ENCODE data around the gene SLC25A42.
"Not testable (repeated sequence)": the region's sequence is repeated elsewhere in the genome, so short reads cannot be mapped to it uniquely, and the experiment has no call there.

SLC25A42 gene

GRCh38 chr19:19071897-19072296 is 8.1 kb downstream of the SLC25A42 start:
- no peak for DNase-seq

- no peak for DNase-seq
Measured at GRCh38 chr19:19074196-19074882, 10.5 kb downstream of the SLC25A42 start.

- no peak for DNase-seq
Measured at GRCh38 chr19:19075126-19075525, 11.3 kb downstream of the SLC25A42 start.

- no peak for DNase-seq
Measured at GRCh38 chr19:19076476-19076875, 12.7 kb downstream of the SLC25A42 start.

GRCh38 chr19:19077103-19077502 is 13.3 kb downstream of the SLC25A42 start:
- DNase-seq = no peak

- no peak for DNase-seq
Measured at GRCh38 chr19:19078801-19079200, 15.0 kb downstream of the SLC25A42 start.

GRCh38 chr19:19079571-19079970 is 15.8 kb downstream of the SLC25A42 start:
- DNase-seq = no peak

GRCh38 chr19:19081642-19082151 is 17.9 kb downstream of the SLC25A42 start:
- no peak for DNase-seq

- no peak for DNase-seq
Measured at GRCh38 chr19:19083413-19084178, 19.8 kb downstream of the SLC25A42 start.

GRCh38 chr19:19087676-19088075 is 23.9 kb downstream of the SLC25A42 start:
- DNase-seq = no peak

GRCh38 chr19:19094513-19094912 is 30.7 kb downstream of the SLC25A42 start:
- no peak for DNase-seq

- no peak for DNase-seq
Measured at GRCh38 chr19:19095691-19096090, 31.9 kb downstream of the SLC25A42 start.

- DNase-seq = no peak
Measured at GRCh38 chr19:19096641-19097627, 33.1 kb downstream of the SLC25A42 start.

- no peak for DNase-seq
Measured at GRCh38 chr19:19098084-19098702, 34.4 kb downstream of the SLC25A42 start.

GRCh38 chr19:19098703-19099632 is 35.2 kb downstream of the SLC25A42 start:
- DNase-seq = no peak

- DNase-seq = no peak
Measured at GRCh38 chr19:19101540-19101939, 37.7 kb downstream of the SLC25A42 start.

- not testable (repeated sequence) for DNase-seq
Measured at GRCh38 chr19:19102566-19102965, 38.8 kb downstream of the SLC25A42 start.

- DNase-seq = no peak
Measured at GRCh38 chr19:19103167-19103566, 39.4 kb downstream of the SLC25A42 start.

- DNase-seq = no peak
Measured at GRCh38 chr19:19105365-19106055, 41.7 kb downstream of the SLC25A42 start.

- DNase-seq = no peak
Measured at GRCh38 chr19:19106056-19106551, 42.3 kb downstream of the SLC25A42 start.

All from CD4-positive, alpha-beta T cell treated with Interleukin-15 for 1 hour (primary cell).